WTC11 (cell line): Measurements from ENCODE around the gene ZC3H12D. TPM values are rescaled to one million over a fixed set of nuclear protein-coding genes. Genes with fewer than 3 reads are reported as not detected.

ENCODE experiments used
- ATAC-seq: fragments of 200-7000 bp; cut with Tn5 transposase; 2 replicates; pipeline ENCODE4 v1.10.0; 2021; ENCODE audit warnings: mild to moderate bottlenecking, moderate library complexity
- CTCF ChIA-PET: fragments of 300-600 bp; sonication (Branson Sonifier 250); formaldehyde crosslinking; loops from one replicate; lab custom pipeline; 2021; ENCODE audit warnings: antibody characterized with exemption; lab: Charles Lee
- POLR2A ChIA-PET: fragments of 350-600 bp; sonication (Branson Sonifier 250); formaldehyde crosslinking; loops from one replicate; lab custom pipeline; 2021; ENCODE audit warnings: antibody characterized with exemption; lab: Charles Lee
- DNase-seq: peaks from one replicate; pipeline ENCODE4 v3.0.0; 2021; ENCODE audit warnings: low spot score
- H3K27ac Mint-ChIP-seq: 2 replicates; pipeline ENCODE4 v1.8.0; 2021; ENCODE audit warnings: mixed read lengths
- H3K27me3 Mint-ChIP-seq: 2 replicates; pipeline ENCODE4 v1.8.0; 2021; ENCODE audit warnings: low read depth, mild to moderate bottlenecking, moderate library complexity, mixed read lengths
- H3K36me3 Mint-ChIP-seq: 2 replicates; pipeline ENCODE4 v1.8.0; 2021; ENCODE audit warnings: mixed read lengths
- H3K4me1 Mint-ChIP-seq: 2 replicates; pipeline ENCODE4 v1.8.0; 2022; ENCODE audit warnings: mixed read lengths
- H3K4me3 Mint-ChIP-seq: 2 replicates; pipeline ENCODE4 v1.8.0; 2021; ENCODE audit warnings: mild to moderate bottlenecking, moderate library complexity, mixed read lengths
- H3K9me3 Mint-ChIP-seq: 2 replicates; pipeline ENCODE4 v1.8.0; 2021; ENCODE audit warnings: mixed read lengths
- CDX4 ChIP-seq: fragments of 250-450 bp; sonication (Bioruptor Pico); IDR thresholded peaks from 2 replicates; pipeline ENCODE4 v1.9.0; 2021; ENCODE audit warnings: moderate library complexity, mild to moderate bottlenecking, inconsistent platforms, borderline replicate concordance
- E2F4 ChIP-seq: sonication (generic); formaldehyde crosslinking; IDR thresholded peaks from 2 replicates; pipeline ENCODE4 v1.8.1; 2022; ENCODE audit warnings: low read depth, mild to moderate bottlenecking, moderate library complexity, missing genetic modification reagents, borderline replicate concordance
- E2F5 ChIP-seq: sonication (generic); formaldehyde crosslinking; IDR thresholded peaks from 2 replicates; pipeline ENCODE4 v1.8.1; 2022; ENCODE audit warnings: mild to moderate bottlenecking, moderate library complexity, missing genetic modification reagents
- EMX1 ChIP-seq: fragments of 250-450 bp; sonication (Bioruptor Pico); IDR thresholded peaks from 2 replicates; pipeline ENCODE4 v1.8.0; 2021; ENCODE audit warnings: mild to moderate bottlenecking
- ETV6 ChIP-seq: sonication (generic); formaldehyde crosslinking; IDR thresholded peaks from 2 replicates; pipeline ENCODE4 v1.8.1; 2022; ENCODE audit warnings: mild to moderate bottlenecking, missing genetic modification reagents
- HMGXB4 ChIP-seq: sonication (generic); formaldehyde crosslinking; IDR thresholded peaks from 2 replicates; pipeline ENCODE4 v1.8.1; 2023; ENCODE audit warnings: mild to moderate bottlenecking, moderate library complexity, missing genetic modification reagents
- MLX ChIP-seq: sonication (generic); formaldehyde crosslinking; IDR thresholded peaks from 2 replicates; pipeline ENCODE4 v1.8.1; 2023; ENCODE audit warnings: mild to moderate bottlenecking, missing genetic modification reagents, moderate library complexity
- OVOL2 ChIP-seq: fragments of 250-450 bp; sonication (Bioruptor Pico); IDR thresholded peaks from 2 replicates; pipeline ENCODE4 v1.9.0; 2021; ENCODE audit warnings: mild to moderate bottlenecking, borderline replicate concordance
- TP53 ChIP-seq: sonication (generic); formaldehyde crosslinking; IDR thresholded peaks from 2 replicates; pipeline ENCODE4 v1.8.1; 2023; ENCODE audit warnings: mild to moderate bottlenecking, missing genetic modification reagents
- ZNF138 ChIP-seq: sonication (generic); formaldehyde crosslinking; conservative IDR thresholded peaks from 2 replicates; pipeline ENCODE4 v1.8.1; 2022; ENCODE audit warnings: mild to moderate bottlenecking, moderate library complexity, missing genetic modification reagents
- ZNF219 ChIP-seq: sonication (generic); formaldehyde crosslinking; IDR thresholded peaks from 2 replicates; pipeline ENCODE4 v1.8.0; 2023; ENCODE audit warnings: missing genetic modification reagents, mild to moderate bottlenecking, borderline replicate concordance
- ZNF317 ChIP-seq: sonication (generic); formaldehyde crosslinking; IDR thresholded peaks from 2 replicates; pipeline ENCODE4 v1.8.1; 2023; ENCODE audit warnings: low read depth, mild to moderate bottlenecking, moderate library complexity, missing genetic modification reagents, borderline replicate concordance
- ZNF425 ChIP-seq: fragments of 250-450 bp; sonication (Bioruptor Pico); conservative IDR thresholded peaks from 2 replicates; pipeline ENCODE4 v1.9.0; 2021; ENCODE audit warnings: mild to moderate bottlenecking
- ZNF532 ChIP-seq: fragments of 250-450 bp; sonication (Bioruptor Pico); IDR thresholded peaks from 2 replicates; pipeline ENCODE4 v1.9.0; 2021; ENCODE audit warnings: mild to moderate bottlenecking, borderline replicate concordance
- ZSCAN18 ChIP-seq: fragments of 250-450 bp; sonication (Bioruptor Pico); IDR thresholded peaks from 2 replicates; pipeline ENCODE4 v2.1.2; 2022; ENCODE audit warnings: mild to moderate bottlenecking, moderate library complexity
- total RNA-seq: library from RNA; stranded (reverse); gene quantifications from 3 replicates; pipeline ENCODE4 v1.2.3, GENCODE V29; 2021

Gene ZC3H12D
- total RNA-seq, 1 experiment from 2014 or later, result 0.13 TPM

GRCh38 chr6:149456311-149457021 is 28.3 kb downstream of the ZC3H12D start:
- H3K36me3 Mint-ChIP-seq, result no peaks in the 10 kb centered on the region
- ATAC-seq (no peak), DNase-seq (no peak)
- ChIA-PET CTCF (no interaction called here), POLR2A (no interaction called here)
- no peaks in the 10 kb centered on the region for H3K9me3 Mint-ChIP-seq
- TF ChIP-seq MLX (CRISPR knock-in tag), result no peak
- no peak for TF ChIP-seq HMGXB4 (CRISPR knock-in tag)
- TF ChIP-seq ZNF138 (CRISPR knock-in tag), result no peak
- no peak for TF ChIP-seq ZNF425 (CRISPR knock-in tag)
- no peak for TF ChIP-seq ZNF219 (CRISPR knock-in tag)
- no peak for TF ChIP-seq CDX4 (CRISPR knock-in tag)
- no peak for TF ChIP-seq E2F5
- no peak for TF ChIP-seq EMX1 (CRISPR knock-in tag)
- H3K27ac Mint-ChIP-seq, result no peak overlapping the region
- H3K4me3 Mint-ChIP-seq, result no peak overlapping the region
- H3K4me1 Mint-ChIP-seq, result no peaks in the 10 kb centered on the region
- H3K27me3 Mint-ChIP-seq, result peaks cover 22% of the 10 kb centered on the region

- TF ChIP-seq E2F4 (CRISPR knock-in tag) (no peak), TP53 (CRISPR knock-in tag) (no peak), OVOL2 (CRISPR knock-in tag) (no peak)
- H3K9me3 Mint-ChIP-seq, result no peaks in the 10 kb centered on the region
- no peak overlapping the region for H3K4me3 Mint-ChIP-seq
- CTCF ChIA-PET, result interaction anchor here (1.9 to 2.3 kb wide), 2 partner anchors 19 to 23 kb away, joined by 7 to 11 read pairs; no protein-coding TSS in a partner anchor
- no peaks in the 10 kb centered on the region for H3K4me1 Mint-ChIP-seq
- POLR2A ChIA-PET, result no interaction called here
- no peak overlapping the region for H3K27ac Mint-ChIP-seq
- ATAC-seq, result no peak
- peaks cover 32% of the 10 kb centered on the region for H3K27me3 Mint-ChIP-seq
- no peak for DNase-seq
- no peaks in the 10 kb centered on the region for H3K36me3 Mint-ChIP-seq
Observed at GRCh38 chr6:149455031-149455732, 29.6 kb downstream of the ZC3H12D start.

GRCh38 chr6:149454346-149454848 is 30.4 kb downstream of the ZC3H12D start:
- ChIA-PET POLR2A (no interaction called here), CTCF (interaction anchor here (1.9 to 2.3 kb wide), 2 partner anchors 19 to 22 kb away, joined by 7 to 11 read pairs; no protein-coding TSS in a partner anchor)
- Mint-ChIP-seq H3K27me3 (peaks cover 40% of the 10 kb centered on the region), H3K36me3 (no peaks in the 10 kb centered on the region), H3K9me3 (no peaks in the 10 kb centered on the region), H3K27ac (no peak overlapping the region), H3K4me3 (no peak overlapping the region), H3K4me1 (no peaks in the 10 kb centered on the region)
- no peak for DNase-seq
- no peak for ATAC-seq
- TF ChIP-seq ZNF317 (CRISPR knock-in tag), result no peak
- no peak for TF ChIP-seq ZNF532 (CRISPR knock-in tag)
- TF ChIP-seq ETV6 (CRISPR knock-in tag), result no peak
- no peak for TF ChIP-seq ZSCAN18 (CRISPR knock-in tag)
